Measurements from ENCODE around the gene MSH3. TPM values are rescaled to one million over a fixed set of nuclear protein-coding genes. Genes with fewer than 3 reads are reported as not detected.

MSH3 gene
- total RNA-seq, 1 donor from 2014 or later, result 17.0 TPM

DNA sequence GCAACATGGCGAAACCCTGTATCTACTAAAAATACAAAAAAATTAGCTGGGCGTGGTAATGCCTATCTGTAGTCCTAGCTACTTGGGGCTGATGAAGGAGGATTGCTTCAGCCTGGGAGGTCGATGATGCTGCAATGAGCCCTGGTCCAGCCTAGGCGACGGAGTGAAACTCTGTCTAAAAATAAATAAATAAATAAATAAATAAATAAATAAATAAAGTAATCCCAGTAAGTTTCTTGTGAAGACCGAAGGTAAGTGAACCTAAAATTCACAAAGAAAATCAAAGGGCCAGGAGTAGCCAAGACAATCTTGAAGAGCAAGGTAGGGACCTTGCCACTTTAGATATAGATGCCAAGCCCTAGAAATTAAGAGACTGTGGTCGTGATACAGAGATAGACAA lies 68.5 kb downstream of the MSH3 start:
- Histone ChIP-seq H3K27me3 (ENCODE audit: low read depth) (no peaks in the 10 kb centered on the region), H3K27ac (no peak overlapping the region), H3K4me3 (no peak overlapping the region), H3K4me1 (no peaks in the 10 kb centered on the region), H3K36me3 (peaks cover 33% of the 10 kb centered on the region), H3K9me3 (peaks cover 7% of the 10 kb centered on the region)
- TF ChIP-seq, protein P1, sequence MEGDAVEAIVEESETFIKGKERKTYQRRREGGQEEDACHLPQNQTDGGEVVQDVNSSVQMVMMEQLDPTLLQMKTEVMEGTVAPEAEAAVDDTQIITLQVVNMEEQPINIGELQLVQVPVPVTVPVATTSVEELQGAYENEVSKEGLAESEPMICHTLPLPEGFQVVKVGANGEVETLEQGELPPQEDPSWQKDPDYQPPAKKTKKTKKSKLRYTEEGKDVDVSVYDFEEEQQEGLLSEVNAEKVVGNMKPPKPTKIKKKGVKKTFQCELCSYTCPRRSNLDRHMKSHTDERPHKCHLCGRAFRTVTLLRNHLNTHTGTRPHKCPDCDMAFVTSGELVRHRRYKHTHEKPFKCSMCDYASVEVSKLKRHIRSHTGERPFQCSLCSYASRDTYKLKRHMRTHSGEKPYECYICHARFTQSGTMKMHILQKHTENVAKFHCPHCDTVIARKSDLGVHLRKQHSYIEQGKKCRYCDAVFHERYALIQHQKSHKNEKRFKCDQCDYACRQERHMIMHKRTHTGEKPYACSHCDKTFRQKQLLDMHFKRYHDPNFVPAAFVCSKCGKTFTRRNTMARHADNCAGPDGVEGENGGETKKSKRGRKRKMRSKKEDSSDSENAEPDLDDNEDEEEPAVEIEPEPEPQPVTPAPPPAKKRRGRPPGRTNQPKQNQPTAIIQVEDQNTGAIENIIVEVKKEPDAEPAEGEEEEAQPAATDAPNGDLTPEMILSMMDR (IDR thresholded peaks at IDR 0.05), result no peak
- DNase-seq, result no peak
- no peak for ATAC-seq
- intact Hi-C loops (cut with DNase I), result no loop called here

DNA sequence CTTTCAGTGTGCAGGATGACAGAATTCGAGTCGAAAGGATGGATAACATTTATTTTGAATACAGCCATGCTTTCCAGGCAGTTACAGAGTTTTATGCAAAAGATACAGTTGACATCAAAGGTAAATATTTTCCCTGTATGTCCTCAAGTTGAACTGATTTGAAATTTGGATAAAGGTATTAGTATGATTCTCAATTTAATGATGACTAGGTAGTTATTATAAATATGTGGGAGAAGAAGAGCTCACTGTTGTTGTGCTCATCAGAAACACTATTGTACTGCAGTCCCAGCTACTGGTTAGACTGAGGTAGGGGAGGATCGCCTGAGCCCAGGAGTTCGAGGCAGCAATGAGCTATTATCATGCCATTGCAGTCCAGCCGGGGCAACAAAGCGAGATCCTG lies 71.0 kb downstream of the MSH3 start:
- H3K36me3 ChIP-seq, result peaks cover 44% of the 10 kb centered on the region
- ATAC-seq, result no peak

DNA sequence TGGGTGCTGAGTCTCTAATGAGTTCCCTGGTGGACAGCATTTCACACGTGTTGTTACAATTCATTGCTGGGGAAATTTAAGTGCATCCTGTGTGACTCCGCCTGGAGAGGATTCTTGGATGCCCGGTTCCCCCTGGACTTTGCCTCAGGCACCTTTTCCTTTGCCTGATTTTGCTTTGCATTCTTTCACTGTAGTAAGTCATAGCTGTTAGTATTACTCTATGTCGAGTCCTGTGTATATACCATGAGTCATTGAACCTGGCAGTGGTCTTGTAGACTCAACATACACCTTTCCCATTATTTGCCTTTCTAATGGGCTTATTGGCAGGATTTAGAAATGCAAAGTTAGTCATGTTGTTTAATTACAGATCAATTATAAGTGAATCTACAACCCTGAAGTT lies 82.3 kb downstream of the MSH3 start:
- H3K4me1 ChIP-seq, result no peaks in the 10 kb centered on the region
- H3K4me3 ChIP-seq, result no peak overlapping the region
- intact Hi-C loops (cut with DNase I), result no loop called here
- no peak overlapping the region for H3K27ac ChIP-seq
- H3K27me3 ChIP-seq (ENCODE audit: low read depth), result no peaks in the 10 kb centered on the region
- no peaks in the 10 kb centered on the region for H3K9me3 ChIP-seq
- TF ChIP-seq, protein P1 (IDR thresholded peaks at IDR 0.05), result no peak
- no peak for ATAC-seq
- H3K36me3 ChIP-seq, result peaks cover 4% of the 10 kb centered on the region
- no peak for DNase-seq

More for the DNA sequence above, 71.0 kb downstream of the MSH3 start:
- Histone ChIP-seq H3K4me1 (no peaks in the 10 kb centered on the region), H3K4me3 (no peak overlapping the region), H3K9me3 (no peaks in the 10 kb centered on the region), H3K27ac (no peak overlapping the region), H3K27me3 (ENCODE audit: low read depth) (no peaks in the 10 kb centered on the region)
- TF ChIP-seq, protein P1 (IDR thresholded peaks at IDR 0.05), result no peak
- no peak for DNase-seq
- intact Hi-C loops (cut with DNase I), result no loop called here

DNA sequence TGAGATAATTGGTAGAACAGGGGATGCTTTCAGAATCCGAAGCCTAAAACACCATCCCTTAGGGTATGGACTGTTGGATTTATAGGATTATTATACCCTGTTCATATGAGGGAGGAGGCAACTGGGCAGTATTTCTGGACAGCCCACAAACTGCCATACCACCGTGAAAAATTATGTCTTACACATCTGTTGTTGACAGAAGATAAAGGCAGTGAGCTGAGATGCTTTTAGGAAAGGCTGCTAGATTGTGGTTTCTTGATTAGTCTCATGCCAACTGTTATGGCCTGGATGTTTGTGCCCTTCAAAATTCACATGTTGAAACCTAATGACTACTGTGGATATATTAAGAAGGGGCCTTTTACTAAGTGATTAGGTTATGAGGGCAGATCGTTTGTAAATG lies 84.0 kb downstream of the MSH3 start:
- TF ChIP-seq, protein P1 (IDR thresholded peaks at IDR 0.05), result no peak
- ATAC-seq (no peak), DNase-seq (no peak)
- intact Hi-C loops (cut with DNase I), result no loop called here
- no peak overlapping the region for H3K4me3 ChIP-seq
- no peaks in the 10 kb centered on the region for H3K9me3 ChIP-seq
- H3K27me3 ChIP-seq (ENCODE audit: low read depth), result no peaks in the 10 kb centered on the region
- H3K4me1 ChIP-seq, result no peaks in the 10 kb centered on the region
- no peak overlapping the region for H3K27ac ChIP-seq
- H3K36me3 ChIP-seq, result peaks cover 18% of the 10 kb centered on the region

DNA sequence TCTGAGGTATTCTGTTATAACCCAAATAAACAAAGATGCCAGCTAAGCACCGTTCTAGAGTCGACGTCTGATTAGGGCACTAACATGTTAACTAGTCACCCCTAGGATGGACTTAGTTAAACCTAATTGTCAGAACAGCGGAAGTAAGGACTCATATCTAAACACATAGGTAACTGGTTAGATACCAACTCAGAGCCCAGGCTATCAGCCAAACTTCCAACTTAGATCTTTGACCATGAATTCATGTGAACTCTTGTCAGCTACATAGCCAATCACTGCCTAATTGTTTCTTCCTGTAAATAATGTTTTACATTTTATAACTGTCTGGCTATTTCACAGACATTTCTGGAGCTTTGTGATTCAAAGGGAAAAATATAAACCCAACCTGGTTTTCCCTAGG lies 84.6 kb downstream of the MSH3 start:
- ATAC-seq, result no peak

More for the DNA sequence above, 84.6 kb downstream of the MSH3 start:
- Histone ChIP-seq H3K4me3 (no peak overlapping the region), H3K4me1 (no peaks in the 10 kb centered on the region), H3K27ac (no peak overlapping the region), H3K27me3 (ENCODE audit: low read depth) (no peaks in the 10 kb centered on the region), H3K9me3 (no peaks in the 10 kb centered on the region), H3K36me3 (peaks cover 18% of the 10 kb centered on the region)
- TF ChIP-seq, protein P1 (IDR thresholded peaks at IDR 0.05), result no peak
- intact Hi-C loops (cut with DNase I), result no loop called here
- DNase-seq, result no peak

Data from lower lobe of right lung (tissue), 2 donors.